ENCODE data around the gene LRBA.

- TF ChIP-seq CTCF (IDR thresholded peaks at IDR 0.05), result peak; percentile 55 to 93 (median 79)
- no peak for TF ChIP-seq POLR2A (IDR thresholded peaks at IDR 0.05)
Observed at GRCh38 chr4:150242820-150243458, 772.1 kb downstream of the LRBA start.
